Measurements from ENCODE around the gene ZNF329.

- TF ChIP-seq POLR2A (IDR thresholded peaks at IDR 0.05; ENCODE audit: low read depth, low read length) (no peak), POLR2AphosphoS5 (IDR thresholded peaks at IDR 0.05; ENCODE audit: low read depth, low read length) (no peak), TAF1 (IDR thresholded peaks at IDR 0.05; ENCODE audit: borderline replicate concordance, low read depth, low read length) (no peak)
Observed at GRCh38 chr19:58093071-58093470, 57.5 kb downstream of the ZNF329 start.
